OCI-LY3 (cell line): ENCODE results near the gene CCDC120.

ENCODE experiments used
- H2AFZ ChIP-seq: fragments of 200-600, 300-600 bp; shearing (Covaris generic); 2 replicates; pipeline ENCODE4 v1.6.0; 2014; ENCODE audit warnings: antibody characterized with exemption, low read depth, low read length
- H3K27ac ChIP-seq: fragments of 200-600, 300-600 bp; sonication (generic); 2 replicates; pipeline ENCODE4 v1.5.1; 2014; ENCODE audit warnings: mild to moderate bottlenecking, low read length, moderate library complexity, mixed read lengths
- H3K27me3 ChIP-seq: fragments of 200-600, 300-600 bp; sonication (generic); 2 replicates; pipeline ENCODE4 v1.6.1; 2014; ENCODE audit warnings: low read depth, low read length, mixed read lengths
- H3K36me3 ChIP-seq: fragments of 200-600, 300-600 bp; sonication (generic); replicated peaks from 2 replicates; pipeline ENCODE3; 2014; ENCODE audit warnings: low read depth, low read length, mixed read lengths
- H3K4me1 ChIP-seq: fragments of 300-600, 200-600 bp; sonication (generic); 2 replicates; pipeline ENCODE4 v1.6.1; 2014; ENCODE audit warnings: low read length, mixed read lengths
- H3K4me2 ChIP-seq: fragments of 200-600, 300-600 bp; sonication (generic); 2 replicates; pipeline ENCODE4 v1.6.1; 2014; ENCODE audit warnings: low read length, mixed read lengths
- H3K4me3 ChIP-seq: fragments of 300-600, 200-600 bp; sonication (generic); 2 replicates; pipeline ENCODE4 v1.5.1; 2014; ENCODE audit warnings: antibody characterized with exemption, mild to moderate bottlenecking, low read length, moderate library complexity
- H3K79me2 ChIP-seq: fragments of 300-600, 200-600 bp; shearing (Covaris generic); 2 replicates; pipeline ENCODE4 v1.6.1; 2014; ENCODE audit warnings: mild to moderate bottlenecking, low read length, mixed read lengths
- H3K9ac ChIP-seq: fragments of 300-600, 200-600 bp; shearing (Covaris generic); 2 replicates; pipeline ENCODE4 v1.6.0; 2014; ENCODE audit warnings: mild to moderate bottlenecking, low read length, moderate library complexity
- H3K9me3 ChIP-seq: fragments of 200-600, 300-600 bp; shearing (Covaris generic); 2 replicates; pipeline ENCODE4 v1.6.1; 2014; ENCODE audit warnings: low read length, mixed read lengths; ENCODE audit not compliant: insufficient read depth
- H4K20me1 ChIP-seq: fragments of 200-600, 300-600 bp; sonication (generic); 2 replicates; pipeline ENCODE4 v1.6.1; 2016; ENCODE audit warnings: low read length, mixed read lengths; ENCODE audit not compliant: insufficient read depth
- CTCF ChIP-seq: fragments of 200-600, 300-600 bp; sonication (generic); IDR thresholded peaks from 2 replicates; pipeline ENCODE4 v1.5.1; 2014; ENCODE audit warnings: antibody characterized with exemption, low read length, low read depth
- EZH2phosphoT487 ChIP-seq: fragments of 200-600 bp; shearing (Covaris generic); IDR thresholded peaks from 2 replicates; pipeline ENCODE4 v1.6.1; 2018; ENCODE audit warnings: antibody characterized with exemption, mixed run types, low read depth

Gene CCDC120

GRCh38 chrX:49030283-49030682, 28.5 kb upstream of the CCDC120 start:
- Histone ChIP-seq H3K9me3 (no peaks in the 10 kb centered on the region), H3K27me3 (no peaks in the 10 kb centered on the region), H3K79me2 (no peaks in the 10 kb centered on the region), H3K36me3 (peaks cover 11% of the 10 kb centered on the region), H3K9ac (no peak overlapping the region), H4K20me1 (no peaks in the 10 kb centered on the region), H3K4me2 (no peak overlapping the region), H3K27ac (no peak overlapping the region), H2AFZ (no peak overlapping the region), H3K4me3 (no peak overlapping the region), H3K4me1 (no peaks in the 10 kb centered on the region)
- TF ChIP-seq EZH2phosphoT487 (no peak), CTCF (no peak)

- Histone ChIP-seq H3K4me1 (peaks cover 20% of the 10 kb centered on the region), H4K20me1 (no peaks in the 10 kb centered on the region), H3K27me3 (no peaks in the 10 kb centered on the region), H3K27ac (no peak overlapping the region), H3K4me2 (no peak overlapping the region), H3K9me3 (no peaks in the 10 kb centered on the region), H3K79me2 (peaks cover 24% of the 10 kb centered on the region), H3K9ac (no peak overlapping the region), H3K4me3 (no peak overlapping the region), H2AFZ (no peak overlapping the region), H3K36me3 (peaks cover 26% of the 10 kb centered on the region)
- TF ChIP-seq EZH2phosphoT487: no peak
Measured at GRCh38 chrX:49037883-49038475, 20.8 kb upstream of the CCDC120 start.

GRCh38 chrX:49039598-49040375, 19.0 kb upstream of the CCDC120 start:
- H2AFZ ChIP-seq: no peak overlapping the region
- peaks cover 17% of the 10 kb centered on the region for H3K36me3 ChIP-seq
- H3K9ac ChIP-seq: no peak overlapping the region
- H3K27ac ChIP-seq: peak overlapping the region; percentile 39
- H3K9me3 ChIP-seq: no peaks in the 10 kb centered on the region
- H3K4me3 ChIP-seq: no peak overlapping the region
- no peaks in the 10 kb centered on the region for H4K20me1 ChIP-seq
- TF ChIP-seq CTCF (no peak), EZH2phosphoT487 (no peak)
- H3K4me2 ChIP-seq: peak overlapping the region; percentile 36
- H3K79me2 ChIP-seq: peaks cover 25% of the 10 kb centered on the region
- H3K4me1 ChIP-seq: peaks cover 26% of the 10 kb centered on the region
- H3K27me3 ChIP-seq: no peaks in the 10 kb centered on the region

DNA sequence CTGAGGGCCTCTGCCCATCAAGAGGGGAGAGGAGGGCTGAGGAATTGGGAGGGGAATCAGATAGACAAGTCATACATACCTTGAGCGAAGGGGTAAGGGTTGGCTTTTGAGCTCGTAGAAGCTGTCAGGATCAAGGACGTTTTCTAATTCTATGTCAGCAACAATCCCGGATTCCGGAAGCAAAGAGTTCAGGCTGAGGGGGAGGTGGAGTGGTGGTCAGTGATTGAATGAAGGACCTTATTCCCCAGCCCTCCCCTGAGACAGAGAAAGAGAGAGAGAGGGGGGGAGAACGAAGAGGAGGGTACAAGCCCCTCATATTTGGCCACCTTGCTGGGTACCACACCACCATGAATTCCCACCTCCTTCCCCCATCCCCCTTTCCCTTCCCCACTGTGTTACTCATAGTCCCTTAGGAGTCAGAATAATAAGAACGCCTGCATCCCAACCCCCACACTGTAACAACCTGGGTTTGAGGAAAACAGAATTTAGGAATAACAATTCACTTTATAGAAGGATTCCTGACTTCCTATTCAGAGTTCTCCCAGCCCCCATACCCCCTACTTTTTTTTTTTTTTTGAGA, 18.3 kb upstream of the CCDC120 start:
- H4K20me1 ChIP-seq: no peaks in the 10 kb centered on the region
- peaks cover 17% of the 10 kb centered on the region for H3K36me3 ChIP-seq
- peak overlapping the region; percentile 39; the same call in 1 of the 2 replicates for H3K27ac ChIP-seq
- no peak overlapping the region for H2AFZ ChIP-seq
- no peaks in the 10 kb centered on the region for H3K9me3 ChIP-seq
- no peak overlapping the region for H3K9ac ChIP-seq
- H3K4me1 ChIP-seq: peaks cover 26% of the 10 kb centered on the region
- peak overlapping the region; percentile 36 for H3K4me2 ChIP-seq
- no peak overlapping the region for H3K4me3 ChIP-seq
- no peaks in the 10 kb centered on the region for H3K27me3 ChIP-seq
- no peak for TF ChIP-seq EZH2phosphoT487
- TF ChIP-seq CTCF: no peak
- peaks cover 25% of the 10 kb centered on the region for H3K79me2 ChIP-seq
